Skin of body (tissue), 2 donors: ENCODE data around the gene PLXND1. TPM values are rescaled to one million over a fixed set of nuclear protein-coding genes. Genes with fewer than 3 reads are reported as not detected.
"Not testable (repeated sequence)": the region's sequence is repeated elsewhere in the genome, so short reads cannot be mapped to it uniquely, and the experiment has no call there.

ENCODE experiments used
- DNase-seq: peaks from one replicate; lab custom pipeline; 2025; lab: John Stamatoyannopoulos, UW
- total RNA-seq: library from RNA; depleted of rRNA; stranded (reverse); fragments of >200 nt; gene quantifications from one replicate; pipeline ENCODE4 v1.2.3, GENCODE V29; 2014

The PLXND1 gene
- total RNA-seq, 1 donor from 2014 or later: 134 TPM

GRCh38 chr3:129529436-129530210 is 76.9 kb downstream of the PLXND1 start:
- DNase-seq: peak; percentile 22

- DNase-seq: no peak
Observed at GRCh38 chr3:129528589-129529100, 77.8 kb downstream of the PLXND1 start, which contains the start of gene RHO. TSS of gene RHO (plus strand) at chr3:129528639. CDS start at chr3:129528734, 95 bp downstream.

GRCh38 chr3:129527262-129527661 is 79.2 kb downstream of the PLXND1 start:
- DNase-seq: no peak

- DNase-seq: no peak
Observed at GRCh38 chr3:129526121-129526900, 80.2 kb downstream of the PLXND1 start.

GRCh38 chr3:129525341-129525968 is 81.0 kb downstream of the PLXND1 start:
- DNase-seq: no peak

- DNase-seq: no peak
Observed at GRCh38 chr3:129524081-129524480, 82.4 kb downstream of the PLXND1 start.

- DNase-seq: no peak
Observed at GRCh38 chr3:129522953-129523352, 83.5 kb downstream of the PLXND1 start.

GRCh38 chr3:129521611-129522010 is 84.9 kb downstream of the PLXND1 start:
- DNase-seq: peak; percentile 89

GRCh38 chr3:129520960-129521359 is 85.5 kb downstream of the PLXND1 start:
- DNase-seq: no peak

GRCh38 chr3:129519896-129520715 is 86.4 kb downstream of the PLXND1 start:
- peak; percentile 45 for DNase-seq

GRCh38 chr3:129519449-129519848 is 87.0 kb downstream of the PLXND1 start:
- no peak for DNase-seq

- DNase-seq: no peak
Observed at GRCh38 chr3:129518581-129518980, 87.9 kb downstream of the PLXND1 start.

- no peak for DNase-seq
Observed at GRCh38 chr3:129518038-129518561, 88.4 kb downstream of the PLXND1 start.

- DNase-seq: no peak
Observed at GRCh38 chr3:129517516-129517915, 89.0 kb downstream of the PLXND1 start.

- not testable (repeated sequence) for DNase-seq
Observed at GRCh38 chr3:129515821-129516432, 90.5 kb downstream of the PLXND1 start.

- DNase-seq: not testable (repeated sequence)
Observed at GRCh38 chr3:129515108-129515820, 91.2 kb downstream of the PLXND1 start.

GRCh38 chr3:129514563-129514962 is 91.9 kb downstream of the PLXND1 start:
- no peak for DNase-seq

GRCh38 chr3:129514110-129514509 is 92.4 kb downstream of the PLXND1 start:
- DNase-seq: no peak

GRCh38 chr3:129513705-129514104 is 92.8 kb downstream of the PLXND1 start:
- no peak for DNase-seq

- no peak for DNase-seq
Observed at GRCh38 chr3:129512595-129512994, 93.9 kb downstream of the PLXND1 start.
